ENCODE results near the gene ARHGAP1. TPM values are rescaled to one million over a fixed set of nuclear protein-coding genes. Genes with fewer than 3 reads are reported as not detected.

The ARHGAP1 gene
- total RNA-seq, 1 donor from 2014 or later, result 98.1 TPM

DNA sequence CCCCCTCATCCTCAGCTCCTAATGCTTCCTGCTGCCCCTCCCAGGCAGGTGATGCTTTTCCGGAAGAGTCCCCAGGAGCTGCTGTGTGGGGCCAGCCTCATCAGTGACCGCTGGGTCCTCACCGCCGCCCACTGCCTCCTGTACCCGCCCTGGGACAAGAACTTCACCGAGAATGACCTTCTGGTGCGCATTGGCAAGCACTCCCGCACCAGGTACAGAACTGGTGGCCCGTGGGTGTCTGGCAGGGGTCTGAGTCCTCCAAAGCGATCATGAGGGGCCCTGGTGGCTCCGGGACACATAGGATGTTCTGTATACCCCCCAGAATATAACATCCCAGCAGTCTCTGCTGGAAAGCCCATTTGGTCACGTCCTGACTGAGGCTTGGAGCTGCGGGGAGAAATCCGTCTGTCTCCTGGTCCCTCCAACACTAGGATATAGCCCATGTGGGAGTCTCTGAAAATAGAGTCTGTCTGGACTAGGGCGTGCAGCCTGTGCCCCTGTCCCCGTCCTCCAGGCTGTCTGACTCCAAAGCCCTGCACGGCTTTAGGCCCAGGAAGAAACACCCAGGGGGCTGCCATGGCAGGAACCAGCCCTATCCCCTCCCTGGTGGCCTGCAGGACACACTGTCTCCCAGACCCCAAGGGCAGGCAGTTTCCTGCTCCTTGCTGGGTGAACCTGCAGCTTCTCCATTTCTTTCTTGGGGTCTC, 27.7 kb upstream of the ARHGAP1 start:
- no peak overlapping the region for H3K27ac Mint-ChIP-seq (ENCODE audit: unreplicated experiment)
- TF ChIP-seq, protein P1, sequence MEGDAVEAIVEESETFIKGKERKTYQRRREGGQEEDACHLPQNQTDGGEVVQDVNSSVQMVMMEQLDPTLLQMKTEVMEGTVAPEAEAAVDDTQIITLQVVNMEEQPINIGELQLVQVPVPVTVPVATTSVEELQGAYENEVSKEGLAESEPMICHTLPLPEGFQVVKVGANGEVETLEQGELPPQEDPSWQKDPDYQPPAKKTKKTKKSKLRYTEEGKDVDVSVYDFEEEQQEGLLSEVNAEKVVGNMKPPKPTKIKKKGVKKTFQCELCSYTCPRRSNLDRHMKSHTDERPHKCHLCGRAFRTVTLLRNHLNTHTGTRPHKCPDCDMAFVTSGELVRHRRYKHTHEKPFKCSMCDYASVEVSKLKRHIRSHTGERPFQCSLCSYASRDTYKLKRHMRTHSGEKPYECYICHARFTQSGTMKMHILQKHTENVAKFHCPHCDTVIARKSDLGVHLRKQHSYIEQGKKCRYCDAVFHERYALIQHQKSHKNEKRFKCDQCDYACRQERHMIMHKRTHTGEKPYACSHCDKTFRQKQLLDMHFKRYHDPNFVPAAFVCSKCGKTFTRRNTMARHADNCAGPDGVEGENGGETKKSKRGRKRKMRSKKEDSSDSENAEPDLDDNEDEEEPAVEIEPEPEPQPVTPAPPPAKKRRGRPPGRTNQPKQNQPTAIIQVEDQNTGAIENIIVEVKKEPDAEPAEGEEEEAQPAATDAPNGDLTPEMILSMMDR (IDR thresholded peaks at IDR 0.05), result no peak
- DNase-seq (ENCODE audit: extremely low spot score, unreplicated experiment), result no peak
- H3K4me1 Mint-ChIP-seq (ENCODE audit: unreplicated experiment), result no peaks in the 10 kb centered on the region
- no peaks in the 10 kb centered on the region for H3K9me3 Mint-ChIP-seq (ENCODE audit: unreplicated experiment)
- H3K27me3 Mint-ChIP-seq (ENCODE audit: unreplicated experiment), result no peaks in the 10 kb centered on the region
- H3K36me3 Mint-ChIP-seq (ENCODE audit: unreplicated experiment), result no peaks in the 10 kb centered on the region
- no peak overlapping the region for H3K4me3 Mint-ChIP-seq (ENCODE audit: unreplicated experiment)

DNA sequence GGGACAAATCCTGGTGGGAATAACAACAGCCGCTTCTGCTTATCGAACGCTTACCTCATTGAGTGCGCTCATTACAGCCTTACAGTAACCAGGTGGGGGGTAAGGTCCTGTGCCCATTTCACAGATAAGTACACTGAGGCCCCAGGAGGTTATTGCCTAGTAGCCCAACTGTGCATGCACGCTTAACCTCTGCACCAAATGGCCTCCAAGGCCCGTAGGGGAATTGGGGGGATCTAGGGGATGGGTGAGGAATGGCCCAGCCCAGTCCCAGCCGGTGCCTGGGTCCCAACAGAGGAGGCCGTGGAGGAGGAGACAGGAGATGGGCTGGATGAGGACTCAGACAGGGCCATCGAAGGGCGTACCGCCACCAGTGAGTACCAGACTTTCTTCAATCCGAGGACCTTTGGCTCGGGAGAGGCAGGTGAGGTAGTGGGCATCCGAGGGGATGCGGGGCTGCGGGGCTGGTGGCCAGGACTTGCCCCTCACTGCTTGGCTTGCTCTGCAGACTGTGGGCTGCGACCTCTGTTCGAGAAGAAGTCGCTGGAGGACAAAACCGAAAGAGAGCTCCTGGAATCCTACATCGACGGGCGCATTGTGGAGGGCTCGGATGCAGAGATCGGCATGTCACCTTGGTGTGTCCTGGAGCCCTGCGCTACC, 25.9 kb upstream of the ARHGAP1 start:
- Mint-ChIP-seq H3K4me1 (ENCODE audit: unreplicated experiment) (no peaks in the 10 kb centered on the region), H3K36me3 (ENCODE audit: unreplicated experiment) (no peaks in the 10 kb centered on the region), H3K27me3 (ENCODE audit: unreplicated experiment) (no peaks in the 10 kb centered on the region), H3K4me3 (ENCODE audit: unreplicated experiment) (no peak overlapping the region), H3K9me3 (ENCODE audit: unreplicated experiment) (no peaks in the 10 kb centered on the region), H3K27ac (ENCODE audit: unreplicated experiment) (no peak overlapping the region)
- TF ChIP-seq, protein P1 (IDR thresholded peaks at IDR 0.05), result no peak
- no peak for DNase-seq (ENCODE audit: extremely low spot score, unreplicated experiment)

DNA sequence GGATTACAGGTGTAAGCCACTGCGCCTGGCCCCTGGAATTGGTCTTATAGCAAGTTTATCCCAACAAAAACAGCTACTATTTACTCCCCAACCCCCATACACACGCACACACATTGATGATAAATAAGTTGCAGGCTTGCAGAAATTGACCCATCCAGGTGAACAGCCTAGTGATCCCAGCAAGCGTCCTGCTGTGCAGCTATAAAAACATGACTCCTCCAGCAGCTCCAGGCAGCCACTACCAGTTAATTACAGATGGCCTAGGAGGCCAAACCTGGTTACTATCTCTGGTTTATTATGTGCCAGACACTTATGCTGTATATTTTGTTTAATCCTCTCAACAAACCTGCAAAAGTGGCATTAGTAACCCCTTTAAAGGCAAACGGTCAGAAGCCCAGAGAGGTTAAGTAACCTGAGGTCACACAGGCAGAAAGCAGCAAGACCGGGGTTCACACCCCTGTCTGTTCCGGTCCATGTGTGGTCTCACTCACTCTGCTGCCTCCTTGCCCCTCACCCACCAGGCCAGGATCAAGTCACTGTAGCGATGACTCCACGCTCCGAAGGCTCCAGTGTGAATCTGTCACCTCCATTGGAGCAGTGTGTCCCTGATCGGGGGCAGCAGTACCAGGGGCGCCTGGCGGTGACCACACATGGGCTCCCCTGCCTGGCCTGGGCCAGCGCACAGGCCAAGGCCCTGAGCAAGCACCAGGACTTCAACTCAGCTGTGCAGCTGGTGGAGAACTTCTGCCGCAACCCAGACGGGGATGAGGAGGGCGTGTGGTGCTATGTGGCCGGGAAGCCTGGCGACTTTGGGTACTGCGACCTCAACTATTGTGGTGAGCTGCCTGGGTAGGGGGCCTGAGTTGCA, 25.2 kb upstream of the ARHGAP1 start:
- TF ChIP-seq, protein P1 (IDR thresholded peaks at IDR 0.05), result no peak
- DNase-seq (ENCODE audit: extremely low spot score, unreplicated experiment), result no peak
- Mint-ChIP-seq H3K4me3 (ENCODE audit: unreplicated experiment) (no peak overlapping the region), H3K36me3 (ENCODE audit: unreplicated experiment) (no peaks in the 10 kb centered on the region), H3K27me3 (ENCODE audit: unreplicated experiment) (no peaks in the 10 kb centered on the region), H3K27ac (ENCODE audit: unreplicated experiment) (no peak overlapping the region), H3K9me3 (ENCODE audit: unreplicated experiment) (no peaks in the 10 kb centered on the region), H3K4me1 (ENCODE audit: unreplicated experiment) (no peaks in the 10 kb centered on the region)

DNA sequence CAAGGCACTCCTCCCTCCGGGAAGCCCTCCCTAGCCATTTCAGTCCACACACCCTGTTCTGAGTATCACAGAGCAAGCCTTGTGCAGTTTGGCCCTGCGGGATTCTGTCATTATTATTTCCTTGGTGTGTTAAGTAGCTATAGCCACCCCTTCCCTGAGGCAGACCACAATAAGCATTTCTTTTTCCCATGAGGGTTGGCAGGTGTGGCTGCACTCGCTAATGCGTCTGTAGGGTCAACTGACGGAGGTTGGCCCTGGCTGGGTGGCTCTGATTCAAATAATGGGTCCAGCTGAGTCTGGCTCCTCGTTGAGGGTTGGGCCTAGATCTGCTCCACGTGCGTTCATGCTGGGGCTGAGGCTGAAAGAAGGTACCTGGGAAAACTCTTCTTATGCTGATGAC, 23.7 kb upstream of the ARHGAP1 start:
- no peak overlapping the region for H3K4me3 Mint-ChIP-seq (ENCODE audit: unreplicated experiment)
- H3K27me3 Mint-ChIP-seq (ENCODE audit: unreplicated experiment), result no peaks in the 10 kb centered on the region
- TF ChIP-seq, protein P1 (IDR thresholded peaks at IDR 0.05), result no peak
- H3K36me3 Mint-ChIP-seq (ENCODE audit: unreplicated experiment), result no peaks in the 10 kb centered on the region
- H3K27ac Mint-ChIP-seq (ENCODE audit: unreplicated experiment), result no peak overlapping the region
- DNase-seq (ENCODE audit: extremely low spot score, unreplicated experiment), result no peak
- no peaks in the 10 kb centered on the region for H3K9me3 Mint-ChIP-seq (ENCODE audit: unreplicated experiment)
- H3K4me1 Mint-ChIP-seq (ENCODE audit: unreplicated experiment), result peaks cover 3% of the 10 kb centered on the region

DNA sequence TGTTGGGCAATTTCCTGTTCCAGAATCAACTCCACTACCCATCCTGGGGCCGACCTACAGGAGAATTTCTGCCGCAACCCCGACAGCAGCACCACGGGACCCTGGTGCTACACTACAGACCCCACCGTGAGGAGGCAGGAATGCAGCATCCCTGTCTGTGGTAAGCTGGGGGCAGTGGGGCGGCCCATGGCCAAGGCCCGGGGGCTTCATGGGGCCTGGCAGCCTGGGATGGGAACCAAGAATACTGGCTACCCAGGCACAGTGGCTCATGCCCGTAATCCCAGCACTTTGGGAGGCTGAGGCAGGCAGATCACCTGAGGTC, 22.9 kb upstream of the ARHGAP1 start:
- DNase-seq (ENCODE audit: extremely low spot score, unreplicated experiment), result no peak
- Mint-ChIP-seq H3K4me3 (ENCODE audit: unreplicated experiment) (no peak overlapping the region), H3K9me3 (ENCODE audit: unreplicated experiment) (no peaks in the 10 kb centered on the region), H3K36me3 (ENCODE audit: unreplicated experiment) (no peaks in the 10 kb centered on the region), H3K27me3 (ENCODE audit: unreplicated experiment) (no peaks in the 10 kb centered on the region), H3K27ac (ENCODE audit: unreplicated experiment) (no peak overlapping the region), H3K4me1 (ENCODE audit: unreplicated experiment) (peaks cover 6% of the 10 kb centered on the region)
- TF ChIP-seq, protein P1 (IDR thresholded peaks at IDR 0.05), result no peak

Data from osteocyte (in vitro differentiated cells).